ENCODE measurements around the gene PPP1R9A.

DNA sequence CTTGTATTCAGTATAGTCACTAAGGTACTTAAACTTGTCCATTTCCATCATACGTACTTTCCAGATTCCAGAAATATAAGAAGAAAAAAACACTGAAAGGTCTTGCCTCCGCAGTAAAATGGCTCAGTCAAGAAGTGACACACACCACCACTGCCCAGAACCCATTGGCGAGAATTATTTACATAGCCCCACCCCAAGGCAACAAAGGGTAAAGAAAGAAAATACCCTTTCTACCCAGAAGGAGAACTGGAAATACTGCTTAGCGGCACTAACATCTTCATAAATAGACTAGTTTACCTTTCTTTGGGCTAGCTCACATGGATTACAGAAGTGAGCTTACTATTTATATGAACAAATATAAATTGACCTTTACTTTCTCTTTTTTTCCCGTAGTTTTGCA lies 194.0 kb downstream of the PPP1R9A start:
- no peak for TF ChIP-seq CTCF (conservative IDR thresholded peaks at IDR 0.05)
- TF ChIP-seq ZFX (IDR thresholded peaks at IDR 0.05), result no peak
